DND-41 (cell line): ENCODE results near the gene ZMIZ1.

ENCODE experiments used
- CTCF ChIP-seq: IDR thresholded peaks from 2 replicates; pipeline ENCODE4 v1.5.1; 2012; ENCODE audit warnings: borderline replicate concordance, low read length, moderate library complexity, mild to moderate bottlenecking; ENCODE audit not compliant: poor library complexity, severe bottlenecking; ENCODE audit errors: extremely low read depth
- EZH2 ChIP-seq: IDR thresholded peaks from 3 replicates; pipeline ENCODE4 v1.6.1; 2012; ENCODE audit warnings: borderline replicate concordance, low read depth, mild to moderate bottlenecking, moderate library complexity, low read length, inconsistent platforms; ENCODE audit not compliant: severe bottlenecking

- TF ChIP-seq CTCF (no peak), EZH2 (no peak)
These were observed 86.7 kb downstream of the ZMIZ1 start for GRCh38 chr10:79155301-79156081.
